HCT116 (cell line): ENCODE data around the gene EDEM1. TPM values are rescaled to one million over a fixed set of nuclear protein-coding genes. Genes with fewer than 3 reads are reported as not detected.

Source experiments
- ATAC-seq: fragments of 200-7000 bp; cut with Tn5 transposase; 2 replicates; pipeline ENCODE4 v1.9.1; 2020; ENCODE audit warnings: mild to moderate bottlenecking, moderate library complexity
- BruUV-seq: library from RNA; stranded (reverse); fragments of 400-500 nt; replicated peaks from 2 replicates; lab custom pipeline; 2021; lab: Mats Ljungman, UMichigan
- CTCF ChIA-PET: fragments of 300-600 bp; sonication (Branson Sonifier 250); formaldehyde crosslinking; loops from one replicate; lab custom pipeline; 2021; ENCODE audit warnings: antibody characterized with exemption; lab: Charles Lee
- POLR2A ChIA-PET: fragments of 300-600, 350-600 bp; sonication (Branson Sonifier 250); formaldehyde crosslinking; loops from one replicate; lab custom pipeline; 2021; ENCODE audit warnings: antibody characterized with exemption; lab: Charles Lee
- RAD21 ChIA-PET, 2 experiments: fragments of 300-600 bp; sonication (Branson Sonifier 250); formaldehyde crosslinking; loops; one replicate each; lab custom pipeline; 2023; ENCODE audit warnings: low total read pairs in 2 of 2; ENCODE audit not compliant: uncharacterized antibody in 2 of 2, unreplicated experiment in 2 of 2, low non-redundant PET in 1 of 2; lab: Charles Lee
- DNase-seq: peaks from one replicate; pipeline ENCODE4 v3.0.0-alpha.2; 2010; ENCODE audit warnings: low read depth, low spot score
- H2AFZ ChIP-seq: fragments of 200-600 bp; shearing (Covaris generic), sonication (generic); 2 replicates; pipeline ENCODE4 v1.6.1; 2017; ENCODE audit warnings: low read depth, mixed run types, mixed read lengths, antibody characterized with exemption, low read length; ENCODE audit not compliant: poor library complexity, severe bottlenecking
- H3K27ac ChIP-seq: 2 replicates; pipeline ENCODE4 v1.5.1; 2012; ENCODE audit warnings: low read depth, low read length
- H3K27me3 ChIP-seq: fragments of 200-600 bp; sonication (generic); 2 replicates; pipeline ENCODE4 v1.6.1; 2016; ENCODE audit warnings: mixed run types, low read length, mixed read lengths; ENCODE audit not compliant: insufficient read depth
- H3K36me3 ChIP-seq, 2 experiments: fragments of 200-500 bp in 1 of 2; fragments of 200-600 bp in 1 of 2; sonication (Bioruptor generic) in 1 of 2; sonication (generic) in 1 of 2; 2 replicates each; pipeline versions ENCODE4 v1.5.1 to v1.6.1; 2014 to 2016; ENCODE audit warnings: low read length in 2 of 2, inconsistent platforms in 1 of 2, mixed read lengths in 1 of 2, mixed run types in 1 of 2; ENCODE audit not compliant: insufficient read depth in 2 of 2, control insufficient read depth in 1 of 2
- H3K4me1 ChIP-seq, 2 experiments: fragments of 200-600 bp in 1 of 2; sonication (generic) in 1 of 2; 2 replicates each; pipeline versions ENCODE4 v1.5.1 to v1.6.1; 2012 to 2017; ENCODE audit warnings: low read length in 2 of 2, inconsistent platforms in 1 of 2, mild to moderate bottlenecking in 1 of 2, mixed read lengths in 1 of 2, mixed run types in 1 of 2, moderate library complexity in 1 of 2; ENCODE audit not compliant: insufficient read depth in 2 of 2, control insufficient read depth in 1 of 2
- H3K4me2 ChIP-seq: fragments of 200-600 bp; sonication (generic); 2 replicates; pipeline ENCODE4 v1.6.1; 2017; ENCODE audit warnings: mixed run types, low read length, mixed read lengths
- H3K4me3 ChIP-seq, 2 experiments: fragments of 200-600 bp in 1 of 2; sonication (generic) in 1 of 2; replicated peaks in 1 of 2; 2 replicates each; pipeline ENCODE4 v1.5.1; 2011 to 2016; ENCODE audit warnings: low read length in 2 of 2, control low read depth in 1 of 2, low read depth in 1 of 2, mild to moderate bottlenecking in 1 of 2, mixed read lengths in 1 of 2, mixed run types in 1 of 2
- H3K79me2 ChIP-seq: fragments of 200-600 bp; sonication (generic); 2 replicates; pipeline ENCODE4 v1.6.1; 2017; ENCODE audit warnings: mild to moderate bottlenecking, mixed run types, low read length, moderate library complexity, mixed read lengths; ENCODE audit not compliant: insufficient read depth
- H3K9ac ChIP-seq: fragments of 200-600 bp; sonication (generic); 2 replicates; pipeline ENCODE4 v1.6.1; 2016; ENCODE audit warnings: low read length, mixed read lengths
- H3K9me2 ChIP-seq: fragments of 200-600 bp; sonication (generic), shearing (Covaris generic); 2 replicates; pipeline ENCODE4 v1.6.1; 2017; ENCODE audit warnings: mixed run types, mild to moderate bottlenecking, moderate library complexity; ENCODE audit not compliant: insufficient read depth
- H3K9me3 ChIP-seq, 2 experiments: fragments of 200-500 bp in 1 of 2; fragments of 200-600 bp in 1 of 2; sonication (Bioruptor generic) in 1 of 2; sonication (generic) in 1 of 2; 2 replicates each; pipeline ENCODE4 v1.6.1; 2014 to 2017; ENCODE audit warnings: low read length in 2 of 2, mixed read lengths in 2 of 2, inconsistent platforms in 1 of 2, low read depth in 1 of 2, mild to moderate bottlenecking in 1 of 2, mixed run types in 1 of 2, moderate library complexity in 1 of 2; ENCODE audit not compliant: control insufficient read depth in 1 of 2, insufficient read depth in 1 of 2
- H4K20me1 ChIP-seq: fragments of 200-600 bp; sonication (generic), shearing (Covaris generic); 2 replicates; pipeline ENCODE4 v1.6.1; 2017; ENCODE audit warnings: mixed run types, mild to moderate bottlenecking, moderate library complexity; ENCODE audit not compliant: insufficient read depth
- CBX3 ChIP-seq: IDR thresholded peaks from 2 replicates; pipeline ENCODE4 v1.6.1; 2012; ENCODE audit warnings: low read depth
- CEBPB ChIP-seq: IDR thresholded peaks from 2 replicates; pipeline ENCODE4 v1.6.1; 2012; ENCODE audit warnings: low read depth
- EZH2 ChIP-seq: fragments of 200-600 bp; sonication (generic); IDR thresholded peaks from 2 replicates; pipeline ENCODE4 v1.6.1; 2017; ENCODE audit warnings: antibody characterized with exemption, mixed run types
- EZH2phosphoT487 ChIP-seq: fragments of 200-600 bp; IDR thresholded peaks from 2 replicates; pipeline ENCODE4 v1.6.1; 2018; ENCODE audit warnings: antibody characterized with exemption, borderline replicate concordance
- JUND ChIP-seq: IDR thresholded peaks from 2 replicates; pipeline ENCODE4 v1.6.1; 2012
- RAD21 ChIP-seq: IDR thresholded peaks from 2 replicates; pipeline ENCODE4 v1.6.1; 2012; ENCODE audit warnings: low read depth, mild to moderate bottlenecking
- SP1 ChIP-seq: IDR thresholded peaks from 2 replicates; pipeline ENCODE4 v1.6.1; 2012; ENCODE audit warnings: low read depth
- SRF ChIP-seq: IDR thresholded peaks from 2 replicates; pipeline ENCODE4 v1.6.1; 2012; ENCODE audit warnings: low read depth
- YY1 ChIP-seq: IDR thresholded peaks from 2 replicates; pipeline ENCODE4 v1.6.1; 2011; ENCODE audit warnings: low read length, low read depth, moderate library complexity, mild to moderate bottlenecking; ENCODE audit not compliant: insufficient replicate concordance; ENCODE audit errors: extremely low read depth
- intact Hi-C: fragments of 100-400 bp; cut with micrococcal nuclease; formaldehyde crosslinking; loops from 2 replicates; pipeline ENCODE4 v1.10.0; 2022
- total RNA-seq: library from RNA; stranded (reverse); gene quantifications from one replicate; pipeline ENCODE4 v1.2.1, GENCODE V29; 2021; ENCODE audit not compliant: unreplicated experiment
- TF ChIP-seq, protein P1 (sequence below): IDR thresholded peaks from 2 replicates; pipeline ENCODE4 v1.6.1; 2012; ENCODE audit warnings: low read depth
- TF ChIP-seq, protein P2 (sequence below): IDR thresholded peaks from 2 replicates; pipeline ENCODE4 v1.6.1; 2012
- TF ChIP-seq, protein P3 (sequence below): IDR thresholded peaks from 2 replicates; pipeline ENCODE4 v1.6.1; 2011; ENCODE audit warnings: mild to moderate bottlenecking, low read length, moderate library complexity; ENCODE audit not compliant: insufficient replicate concordance; ENCODE audit errors: extremely low read depth

The EDEM1 gene
- total RNA-seq, 1 experiment from 2014 or later: 23.7 TPM

DNA sequence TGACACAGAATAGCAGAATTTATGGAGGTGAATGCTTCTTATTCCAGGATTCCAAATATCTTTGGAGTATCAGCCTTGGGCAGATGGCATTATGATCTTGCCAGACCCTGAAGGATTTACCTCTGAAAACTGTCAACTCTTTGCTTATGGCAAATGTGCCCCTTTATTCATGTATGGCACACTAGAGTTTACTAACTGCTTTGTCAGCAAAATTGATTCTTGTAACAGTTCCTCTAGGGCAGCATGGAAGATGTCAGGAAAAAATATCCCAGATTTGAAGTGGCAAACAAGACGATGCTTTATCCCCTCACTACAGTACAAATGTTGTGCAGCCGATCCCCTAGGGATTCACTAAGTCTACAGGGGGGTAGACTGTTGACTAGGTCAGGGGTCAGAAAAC lies 79.7 kb downstream of the EDEM1 start:
- ChIA-PET RAD21 (no interaction called here), POLR2A (no interaction called here), CTCF (no interaction called here)
- H3K27ac ChIP-seq: no peak overlapping the region
- no TSS peak for BruUV-seq
- H2AFZ ChIP-seq: no peak overlapping the region
- no peaks in the 10 kb centered on the region for H3K36me3 ChIP-seq
- ATAC-seq (no peak), DNase-seq (no peak)
- no peak overlapping the region for H3K9ac ChIP-seq
- H3K79me2 ChIP-seq: no peaks in the 10 kb centered on the region
- no peaks in the 10 kb centered on the region for H3K9me2 ChIP-seq
- intact Hi-C loops: no loop called here
- TF ChIP-seq CBX3 (no peak), YY1 (no peak), SRF (no peak), JUND (no peak), SP1 (no peak), EZH2 (no peak), EZH2phosphoT487 (no peak), RAD21 (no peak), CEBPB (no peak)
- TF ChIP-seq, protein P1, sequence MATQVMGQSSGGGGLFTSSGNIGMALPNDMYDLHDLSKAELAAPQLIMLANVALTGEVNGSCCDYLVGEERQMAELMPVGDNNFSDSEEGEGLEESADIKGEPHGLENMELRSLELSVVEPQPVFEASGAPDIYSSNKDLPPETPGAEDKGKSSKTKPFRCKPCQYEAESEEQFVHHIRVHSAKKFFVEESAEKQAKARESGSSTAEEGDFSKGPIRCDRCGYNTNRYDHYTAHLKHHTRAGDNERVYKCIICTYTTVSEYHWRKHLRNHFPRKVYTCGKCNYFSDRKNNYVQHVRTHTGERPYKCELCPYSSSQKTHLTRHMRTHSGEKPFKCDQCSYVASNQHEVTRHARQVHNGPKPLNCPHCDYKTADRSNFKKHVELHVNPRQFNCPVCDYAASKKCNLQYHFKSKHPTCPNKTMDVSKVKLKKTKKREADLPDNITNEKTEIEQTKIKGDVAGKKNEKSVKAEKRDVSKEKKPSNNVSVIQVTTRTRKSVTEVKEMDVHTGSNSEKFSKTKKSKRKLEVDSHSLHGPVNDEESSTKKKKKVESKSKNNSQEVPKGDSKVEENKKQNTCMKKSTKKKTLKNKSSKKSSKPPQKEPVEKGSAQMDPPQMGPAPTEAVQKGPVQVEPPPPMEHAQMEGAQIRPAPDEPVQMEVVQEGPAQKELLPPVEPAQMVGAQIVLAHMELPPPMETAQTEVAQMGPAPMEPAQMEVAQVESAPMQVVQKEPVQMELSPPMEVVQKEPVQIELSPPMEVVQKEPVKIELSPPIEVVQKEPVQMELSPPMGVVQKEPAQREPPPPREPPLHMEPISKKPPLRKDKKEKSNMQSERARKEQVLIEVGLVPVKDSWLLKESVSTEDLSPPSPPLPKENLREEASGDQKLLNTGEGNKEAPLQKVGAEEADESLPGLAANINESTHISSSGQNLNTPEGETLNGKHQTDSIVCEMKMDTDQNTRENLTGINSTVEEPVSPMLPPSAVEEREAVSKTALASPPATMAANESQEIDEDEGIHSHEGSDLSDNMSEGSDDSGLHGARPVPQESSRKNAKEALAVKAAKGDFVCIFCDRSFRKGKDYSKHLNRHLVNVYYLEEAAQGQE: no peak
- TF ChIP-seq, protein P2, sequence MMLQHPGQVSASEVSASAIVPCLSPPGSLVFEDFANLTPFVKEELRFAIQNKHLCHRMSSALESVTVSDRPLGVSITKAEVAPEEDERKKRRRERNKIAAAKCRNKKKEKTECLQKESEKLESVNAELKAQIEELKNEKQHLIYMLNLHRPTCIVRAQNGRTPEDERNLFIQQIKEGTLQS: no peak
- TF ChIP-seq, protein P3, sequence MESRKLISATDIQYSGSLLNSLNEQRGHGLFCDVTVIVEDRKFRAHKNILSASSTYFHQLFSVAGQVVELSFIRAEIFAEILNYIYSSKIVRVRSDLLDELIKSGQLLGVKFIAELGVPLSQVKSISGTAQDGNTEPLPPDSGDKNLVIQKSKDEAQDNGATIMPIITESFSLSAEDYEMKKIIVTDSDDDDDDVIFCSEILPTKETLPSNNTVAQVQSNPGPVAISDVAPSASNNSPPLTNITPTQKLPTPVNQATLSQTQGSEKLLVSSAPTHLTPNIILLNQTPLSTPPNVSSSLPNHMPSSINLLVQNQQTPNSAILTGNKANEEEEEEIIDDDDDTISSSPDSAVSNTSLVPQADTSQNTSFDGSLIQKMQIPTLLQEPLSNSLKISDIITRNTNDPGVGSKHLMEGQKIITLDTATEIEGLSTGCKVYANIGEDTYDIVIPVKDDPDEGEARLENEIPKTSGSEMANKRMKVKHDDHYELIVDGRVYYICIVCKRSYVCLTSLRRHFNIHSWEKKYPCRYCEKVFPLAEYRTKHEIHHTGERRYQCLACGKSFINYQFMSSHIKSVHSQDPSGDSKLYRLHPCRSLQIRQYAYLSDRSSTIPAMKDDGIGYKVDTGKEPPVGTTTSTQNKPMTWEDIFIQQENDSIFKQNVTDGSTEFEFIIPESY: no peak
- no peaks in the 10 kb centered on the region for H3K27me3 ChIP-seq
- no peak overlapping the region for H3K4me2 ChIP-seq
- no peaks in the 10 kb centered on the region for H4K20me1 ChIP-seq
- H3K4me3 ChIP-seq: no peak overlapping the region
- H3K4me1 ChIP-seq: no peaks in the 10 kb centered on the region
- no peaks in the 10 kb centered on the region for H3K9me3 ChIP-seq
